ENCODE measurements around the gene PAN3. TPM values are rescaled to one million over a fixed set of nuclear protein-coding genes. Genes with fewer than 3 reads are reported as not detected.

Gene PAN3
- total RNA-seq, 4 donors from 2014 or later: 5.5 to 14.7 (median 9.4) TPM

- no peak for ATAC-seq
These were observed 120.1 kb downstream of the PAN3 start for GRCh38 chr13:28258417-28258816.

GRCh38 chr13:28267497-28267896 is 129.2 kb downstream of the PAN3 start:
- no peak for ATAC-seq
- intact Hi-C loops (cut with DNase I; ENCODE audit: low total_unique reads): no loop called here
- Histone ChIP-seq H3K27ac (no peak overlapping the region), H3K27me3 (no peaks in the 10 kb centered on the region), H3K36me3 (peaks cover 5 to 51% of the 10 kb centered on the region in 2 donors), H3K4me3 (no peak overlapping the region), H3K9me3 (no peaks in the 10 kb centered on the region), H3K4me1 (no peaks in the 10 kb centered on the region)
- in situ Hi-C loops (cut with MboI; ENCODE audit: low sequenced_read_pairs in 4 of 4): no loop called here
- TF ChIP-seq POLR2A (IDR thresholded peaks at IDR 0.05) (no peak), CTCF (IDR thresholded peaks at IDR 0.05 in 4 of 5, conservative IDR thresholded peaks at IDR 0.05 in 1 of 5) (no peak)
- no peak for DNase-seq

More at GRCh38 chr13:28258417-28258816, 120.1 kb downstream of the PAN3 start:
- in situ Hi-C loops (cut with MboI; ENCODE audit: low sequenced_read_pairs in 4 of 4): no loop called here
- intact Hi-C loops (cut with DNase I; ENCODE audit: low total_unique reads): loop anchor here (10.0 kb wide), 1 partner anchor 114 kb away; no protein-coding TSS in a partner anchor
- no peak for DNase-seq
- peaks cover 7 to 38% of the 10 kb centered on the region in 2 donors for H3K36me3 ChIP-seq
- no peaks in the 10 kb centered on the region for H3K9me3 ChIP-seq
- no peak overlapping the region for H3K4me3 ChIP-seq
- H3K27me3 ChIP-seq: no peaks in the 10 kb centered on the region
- H3K27ac ChIP-seq: no peak overlapping the region
- TF ChIP-seq CTCF (IDR thresholded peaks at IDR 0.05 in 4 of 5, conservative IDR thresholded peaks at IDR 0.05 in 1 of 5): no peak
- TF ChIP-seq POLR2A (IDR thresholded peaks at IDR 0.05): no peak
- no peaks in the 10 kb centered on the region for H3K4me1 ChIP-seq

GRCh38 chr13:28268800-28269223 is 130.5 kb downstream of the PAN3 start:
- no peak overlapping the region for H3K27ac ChIP-seq
- in situ Hi-C loops (cut with MboI; ENCODE audit: low sequenced_read_pairs in 4 of 4) (no loop called here), intact Hi-C loops (cut with DNase I; ENCODE audit: low total_unique reads) (no loop called here)
- no peaks in the 10 kb centered on the region for H3K4me1 ChIP-seq
- DNase-seq (no peak), ATAC-seq (no peak)
- H3K4me3 ChIP-seq: no peak overlapping the region
- no peak for TF ChIP-seq POLR2A (IDR thresholded peaks at IDR 0.05)
- TF ChIP-seq CTCF (IDR thresholded peaks at IDR 0.05 in 4 of 5, conservative IDR thresholded peaks at IDR 0.05 in 1 of 5): no peak
- peaks cover 0 to 40% of the 10 kb centered on the region in 2 donors for H3K36me3 ChIP-seq
- H3K9me3 ChIP-seq: no peaks in the 10 kb centered on the region
- no peaks in the 10 kb centered on the region for H3K27me3 ChIP-seq

- H3K36me3 ChIP-seq: peaks cover 0 to 29% of the 10 kb centered on the region in 2 donors
- TF ChIP-seq CTCF (IDR thresholded peaks at IDR 0.05 in 4 of 5, conservative IDR thresholded peaks at IDR 0.05 in 1 of 5) (no peak), POLR2A (IDR thresholded peaks at IDR 0.05) (no peak)
- H3K4me3 ChIP-seq: no peak overlapping the region
- ATAC-seq (no peak), DNase-seq (no peak)
- no peaks in the 10 kb centered on the region for H3K4me1 ChIP-seq
- no peaks in the 10 kb centered on the region for H3K27me3 ChIP-seq
- H3K27ac ChIP-seq: no peak overlapping the region
- intact Hi-C loops (cut with DNase I; ENCODE audit: low total_unique reads): no loop called here
- no peaks in the 10 kb centered on the region for H3K9me3 ChIP-seq
- in situ Hi-C loops (cut with MboI; ENCODE audit: low sequenced_read_pairs in 4 of 4): no loop called here
These were observed 132.9 kb downstream of the PAN3 start for GRCh38 chr13:28271056-28271840.
